C4-2B (cell line): Measurements from ENCODE around the gene RPGRIP1L.

Experiments used
- CTCF ChIP-seq: fragments of 450-650 bp; conservative IDR thresholded peaks from 2 replicates; pipeline ENCODE4 v1.5.1; 2017; ENCODE audit warnings: mild to moderate bottlenecking
- ZFX ChIP-seq: fragments of 450-650 bp; IDR thresholded peaks from 2 replicates; pipeline ENCODE4 v1.6.1; 2017

- TF ChIP-seq CTCF (peak; percentile 76), ZFX (no peak)
Measured at GRCh38 chr16:53692146-53692545, 11.5 kb downstream of the RPGRIP1L start.
